SK-N-MC (cell line): ENCODE results near the gene CD300LB.

ENCODE experiments used
- EZH2 ChIP-seq: fragments of 200-600 bp; sonication (generic); IDR thresholded peaks from one replicate; pipeline ENCODE4 v1.6.1; 2017; ENCODE audit warnings: antibody characterized with exemption
- POLR2AphosphoS5 ChIP-seq: IDR thresholded peaks from 2 replicates; pipeline ENCODE4 v1.6.1; 2012; ENCODE audit warnings: mild to moderate bottlenecking, low read depth, low read length, borderline replicate concordance

DNA sequence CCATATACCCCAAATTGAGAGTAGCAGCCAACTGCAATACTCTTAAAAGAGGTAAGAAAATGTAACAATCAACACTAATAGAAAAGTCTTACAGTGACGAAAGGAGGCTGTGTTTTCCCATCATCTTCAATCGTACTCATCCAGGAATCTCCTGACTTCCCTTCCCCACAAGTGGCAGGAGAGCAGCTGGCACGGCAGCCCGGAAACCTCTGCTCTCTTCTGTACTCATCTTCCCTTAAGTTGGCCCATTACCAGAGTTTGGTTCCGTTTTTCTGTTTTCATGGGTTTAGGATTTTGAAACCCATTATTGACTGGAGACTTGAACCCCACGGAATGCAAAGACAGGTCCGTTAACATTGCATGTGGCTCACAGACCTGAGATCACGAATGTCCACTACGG is 47.7 kb upstream of the CD300LB start:
- TF ChIP-seq EZH2 (no peak), POLR2AphosphoS5 (no peak)
